GF-D8 (cell line): ENCODE results near the gene BANK1.

Experiments
- DNase-seq: peaks from one replicate; lab custom pipeline; 2025; lab: John Stamatoyannopoulos, UW

BANK1 gene

DNA sequence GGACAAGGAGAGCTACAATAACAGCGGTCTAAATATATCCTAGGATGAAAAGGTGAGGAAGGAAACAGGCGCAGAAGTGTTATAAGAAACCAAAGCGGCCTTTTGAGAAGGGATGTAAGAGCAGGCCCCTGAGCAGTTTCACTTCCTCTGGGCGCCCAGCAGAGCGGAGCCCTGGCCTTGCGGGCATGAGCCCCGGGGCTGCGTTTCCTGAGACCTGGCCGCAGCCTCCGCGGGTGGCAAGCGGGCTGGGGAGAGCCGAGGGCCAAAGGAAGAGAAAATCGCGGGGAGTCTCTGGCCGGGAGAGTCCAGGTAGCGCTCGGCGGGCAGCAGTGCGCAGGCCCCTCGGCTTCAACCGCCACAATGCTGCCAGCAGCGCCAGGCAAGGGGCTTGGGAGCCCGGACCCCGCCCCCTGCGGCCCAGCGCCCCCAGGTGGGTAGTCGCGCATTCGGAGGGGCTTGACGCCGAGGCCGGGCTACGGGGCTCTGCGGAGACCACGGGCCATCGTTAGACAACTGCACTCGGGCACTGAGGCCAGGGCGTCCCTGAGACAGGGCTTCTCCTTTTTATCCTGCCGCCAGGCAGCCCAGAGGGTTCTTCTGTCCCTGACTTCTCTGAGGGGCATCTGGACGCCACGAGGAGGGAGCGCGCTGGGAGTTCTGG, at the start of gene BANK1:
TSS of gene BANK1 (plus strand) at position 210 of the 661 bp plus-strand sequence. CDS start at position 361, 151 bp downstream.
- peak; percentile 76 for DNase-seq

DNA sequence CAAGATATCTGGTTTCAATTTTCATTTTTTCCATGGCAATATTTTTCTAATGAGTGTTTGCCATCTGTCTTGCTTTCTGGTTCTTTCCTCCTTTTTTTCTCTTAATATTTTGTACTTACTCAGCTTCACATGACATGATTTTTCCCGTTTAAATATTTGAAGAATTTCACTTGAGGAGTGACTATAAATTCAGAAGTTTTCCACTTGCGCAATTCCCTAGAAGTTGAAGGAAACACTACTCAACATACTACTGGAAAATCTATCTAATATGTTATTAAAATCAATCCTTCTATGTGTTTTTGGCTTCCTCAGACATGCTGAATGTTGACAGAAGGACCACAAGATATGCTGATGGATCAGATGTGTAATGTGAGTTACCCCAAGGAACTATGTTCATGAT, 36.8 kb upstream of the BANK1 start:
- no peak for DNase-seq

DNA sequence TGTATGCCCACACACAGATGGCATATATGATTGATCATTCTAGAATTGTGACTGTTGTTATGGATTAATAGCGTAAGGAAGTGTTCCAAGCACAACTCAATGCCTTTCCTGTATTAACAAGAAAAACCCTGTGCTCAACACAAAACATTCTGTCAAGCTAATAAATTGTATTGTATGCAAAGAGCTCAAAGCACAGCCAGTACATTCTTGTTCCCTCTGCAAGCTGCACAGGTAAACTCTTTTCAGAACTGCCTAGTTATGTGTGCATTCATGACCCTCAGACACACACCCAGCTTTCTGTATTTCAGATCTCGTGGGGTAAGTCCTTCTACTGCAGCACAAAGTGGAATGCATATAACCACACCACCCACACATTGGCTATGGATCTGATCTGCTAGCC, 34.3 kb upstream of the BANK1 start:
- DNase-seq: no peak

DNA sequence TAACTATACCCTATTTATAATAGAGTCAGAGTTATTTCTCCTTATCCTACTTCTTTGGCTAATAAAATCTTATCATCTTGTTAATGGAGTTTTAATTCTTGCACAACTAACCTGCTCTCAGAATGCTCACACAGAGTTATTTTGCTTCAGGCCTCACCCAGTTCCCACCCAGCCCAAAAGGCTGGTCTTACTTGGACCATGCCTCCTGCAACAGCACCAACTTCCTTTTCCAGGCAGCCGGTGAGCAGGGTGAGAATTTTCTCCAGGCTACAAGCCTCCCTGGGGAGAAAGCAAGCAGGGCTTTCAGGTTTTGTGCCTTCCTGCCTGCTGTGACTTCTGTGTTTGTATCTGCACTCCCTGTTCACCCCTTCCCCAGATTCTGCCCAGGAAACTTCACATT, 29.1 kb upstream of the BANK1 start:
- DNase-seq: no peak

DNA sequence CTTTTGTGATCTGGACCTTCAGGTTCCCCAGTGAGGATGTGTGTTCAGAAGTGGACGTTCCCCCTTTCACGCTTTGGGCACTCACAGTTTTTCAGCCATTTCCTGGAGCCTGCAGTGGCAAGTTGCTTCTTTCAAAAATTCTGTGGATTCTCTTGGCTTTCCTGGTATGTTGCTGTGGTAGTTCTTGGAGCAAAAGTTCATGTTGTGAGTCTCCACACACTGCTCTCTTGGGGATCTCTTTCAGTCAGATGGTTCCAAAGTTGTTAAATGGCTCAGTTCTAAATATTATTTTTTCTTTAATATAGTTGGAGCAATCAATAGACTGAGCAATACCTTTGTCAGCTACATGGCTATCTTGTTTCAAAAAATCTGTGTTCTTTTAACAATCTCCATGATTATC, 28.5 kb upstream of the BANK1 start:
- no peak for DNase-seq

- DNase-seq: no peak
These were observed 28.0 kb upstream of the BANK1 start for GRCh38 chr4:101762534-101762933.

DNA sequence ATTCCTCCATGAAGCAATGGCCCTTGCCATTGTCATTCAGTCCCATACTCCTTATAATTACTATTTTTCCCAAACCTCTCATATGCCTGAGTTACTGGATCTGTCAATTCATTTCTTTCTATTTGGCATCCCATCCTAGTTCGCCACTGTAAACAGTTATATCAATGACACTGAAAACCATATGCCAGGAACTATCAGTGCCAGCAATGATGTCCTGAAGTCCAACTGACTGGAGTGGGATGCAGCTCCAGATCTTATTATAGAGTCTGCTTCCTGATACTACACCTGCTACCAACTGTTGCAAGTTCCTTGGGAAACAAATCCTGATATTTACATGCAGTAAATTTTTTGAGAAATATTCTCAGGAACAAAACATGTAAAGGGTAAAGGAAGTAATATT, 27.0 kb upstream of the BANK1 start:
- DNase-seq: no peak

- no peak for DNase-seq
These were observed 15.7 kb upstream of the BANK1 start for GRCh38 chr4:101774807-101775206.

- no peak for DNase-seq
These were observed 13.1 kb upstream of the BANK1 start for GRCh38 chr4:101777431-101777830.

GRCh38 chr4:101780284-101780683, 10.2 kb upstream of the BANK1 start:
- no peak for DNase-seq

DNA sequence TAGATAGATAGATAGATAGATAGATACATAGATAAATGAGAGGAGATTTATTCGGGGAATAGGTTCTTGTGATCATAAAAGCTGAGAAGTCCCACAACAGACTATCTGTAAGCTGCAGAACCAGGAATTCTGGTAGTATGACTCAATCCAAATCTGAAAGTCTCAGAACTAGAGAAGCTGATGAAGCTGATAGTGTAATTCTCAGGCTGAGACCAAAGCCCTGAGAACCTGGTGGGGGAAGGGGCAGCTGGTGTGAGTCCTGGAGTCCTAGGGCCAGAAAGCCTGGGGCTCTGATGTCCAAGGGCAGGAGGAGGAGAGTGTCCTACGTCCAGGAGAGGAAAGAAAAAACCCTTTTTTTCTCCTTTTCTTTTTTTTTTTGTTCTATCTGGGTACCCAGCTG, 8.0 kb upstream of the BANK1 start:
- DNase-seq: no peak

DNA sequence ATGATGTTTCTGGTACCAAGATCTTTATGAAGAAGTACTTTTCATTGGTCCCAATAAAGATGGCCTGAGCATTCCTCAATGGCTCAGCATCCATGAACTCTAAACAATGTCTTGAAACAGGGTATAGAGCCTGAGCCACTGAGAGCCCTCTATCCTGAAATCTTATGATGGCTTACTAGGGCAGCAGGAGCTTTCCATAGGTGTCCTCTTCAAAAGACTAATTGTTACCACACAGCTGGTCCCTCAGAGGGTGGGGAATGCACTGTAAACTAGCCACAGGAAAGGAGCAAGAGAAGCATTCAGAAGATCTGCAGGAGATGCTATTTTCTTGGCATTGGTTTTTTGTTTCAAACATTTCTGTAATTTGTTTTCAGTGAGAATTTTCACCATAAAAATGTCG, 5.6 kb upstream of the BANK1 start:
- DNase-seq: no peak

DNA sequence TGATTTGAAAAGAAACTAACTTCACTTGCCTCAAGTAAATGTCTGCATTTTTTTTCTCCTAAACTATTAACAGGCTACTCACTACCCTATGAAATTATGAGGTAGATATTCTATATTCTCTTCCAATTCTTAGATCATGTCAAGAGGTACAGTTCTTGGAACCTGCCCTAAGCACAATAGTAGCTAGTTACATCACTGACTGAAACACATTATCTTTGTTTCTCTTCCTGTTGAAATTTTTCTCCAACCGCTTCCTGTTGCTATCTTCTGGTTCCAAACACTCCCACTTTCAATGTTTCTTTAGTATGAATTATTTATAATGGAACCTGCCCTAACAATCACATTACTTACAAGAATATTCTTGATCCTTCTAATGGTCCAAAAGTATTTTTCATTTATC, 5.0 kb upstream of the BANK1 start:
- peak; percentile 40 for DNase-seq

DNA sequence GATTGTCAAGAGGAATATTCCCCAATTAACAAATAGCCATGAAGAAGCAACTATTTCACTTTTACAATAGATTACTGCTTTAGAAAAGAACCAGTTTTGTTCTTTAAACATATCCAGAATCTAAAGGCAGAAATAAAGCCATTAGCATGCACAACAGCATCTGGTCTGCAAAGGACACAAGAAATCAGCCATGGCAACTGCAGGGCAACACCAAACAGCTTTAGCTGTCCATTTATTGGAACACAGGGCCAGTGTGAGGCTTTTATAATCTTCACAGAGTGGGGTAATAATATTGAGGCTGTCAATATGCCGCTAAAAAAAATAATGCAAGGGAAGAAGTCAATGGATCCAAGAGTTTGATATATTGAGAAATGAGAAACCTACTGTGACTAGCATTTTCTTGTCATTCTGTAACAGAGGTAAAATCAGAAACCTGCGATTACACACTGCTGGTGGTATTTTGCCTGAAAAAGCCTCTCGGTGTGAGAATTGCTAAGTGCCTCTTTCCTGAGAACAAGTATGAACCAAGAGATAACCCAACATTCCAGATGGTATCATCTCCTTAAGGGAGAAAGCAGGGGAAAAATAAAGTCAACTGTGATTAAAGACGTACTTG, 2.7 kb upstream of the BANK1 start:
- no peak for DNase-seq

DNA sequence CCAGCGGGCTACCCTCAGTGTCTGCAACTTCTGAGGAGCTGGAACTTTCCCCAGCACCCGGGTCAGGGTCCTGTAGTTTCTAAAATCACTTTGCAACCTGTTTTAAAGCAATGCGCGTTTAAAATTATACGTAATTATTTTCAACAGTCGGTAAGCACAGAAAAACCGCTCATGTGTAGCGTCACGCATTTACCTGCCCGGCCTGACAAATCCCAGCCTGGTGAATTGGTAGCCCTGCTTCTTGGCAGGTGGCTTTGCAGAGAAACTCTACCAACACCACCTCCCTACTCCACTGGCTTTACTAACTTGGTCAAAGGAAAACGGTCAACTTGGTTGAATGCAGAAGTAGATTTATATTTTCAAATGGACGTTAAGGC, 640 bp downstream of the BANK1 start:
- DNase-seq: peak; percentile 23

GRCh38 chr4:101792056-101792590, 1.6 kb downstream of the BANK1 start:
- no peak for DNase-seq

- DNase-seq: no peak
These were observed 2.9 kb downstream of the BANK1 start for GRCh38 chr4:101793397-101793796.

GRCh38 chr4:101794806-101795205, 4.3 kb downstream of the BANK1 start:
- no peak for DNase-seq

- DNase-seq: peak; percentile 13
These were observed 5.2 kb downstream of the BANK1 start for GRCh38 chr4:101795704-101796103.

- DNase-seq: no peak
These were observed 11.4 kb downstream of the BANK1 start for GRCh38 chr4:101801958-101802357.

DNA sequence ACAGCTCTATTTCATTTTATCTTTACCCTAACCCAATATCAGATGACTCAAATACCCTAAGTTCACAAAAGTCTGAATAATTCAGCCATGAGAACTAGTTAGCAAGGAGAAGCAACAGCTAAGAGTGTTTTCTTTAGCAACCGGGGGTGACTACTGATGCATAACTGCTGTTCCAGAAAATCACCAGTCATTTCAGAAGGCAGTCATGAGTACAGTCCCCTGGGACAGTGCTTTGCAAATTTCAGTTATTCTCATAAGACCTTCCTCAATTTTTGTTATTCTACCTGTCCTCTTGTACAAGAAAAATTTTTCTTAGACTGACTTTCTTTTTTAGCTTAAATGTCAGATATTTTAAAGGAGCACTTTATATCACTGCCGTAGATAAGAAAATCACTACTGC, 16.4 kb downstream of the BANK1 start:
- DNase-seq: peak; percentile 81

- DNase-seq: no peak
These were observed 16.8 kb downstream of the BANK1 start for GRCh38 chr4:101807351-101807750.

- DNase-seq: peak; percentile 65
These were observed 23.1 kb downstream of the BANK1 start for GRCh38 chr4:101813604-101814003.

DNA sequence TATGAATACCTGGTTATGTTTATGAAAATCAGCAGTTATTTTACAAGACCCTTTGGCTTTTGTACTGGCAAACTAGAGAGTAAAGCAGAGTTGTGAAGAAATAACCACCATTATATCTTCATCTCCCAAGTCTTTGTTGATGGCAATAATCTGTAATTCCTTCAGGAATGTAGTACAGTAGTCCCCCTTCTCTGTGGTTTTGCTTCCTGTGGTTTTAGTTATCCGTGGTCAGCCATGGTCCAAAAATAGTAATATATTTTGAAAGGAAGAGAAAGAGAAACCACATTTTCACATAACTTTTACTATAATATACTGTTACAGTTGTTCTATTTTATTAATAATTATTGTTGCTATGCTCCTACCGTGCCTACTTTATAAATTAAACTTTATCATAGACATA, 27.8 kb downstream of the BANK1 start:
- no peak for DNase-seq
